Glomerular visceral epithelial cell (primary cell): ENCODE measurements around the gene CLASP2.
"Not testable (repeated sequence)": the region's sequence is repeated elsewhere in the genome, so short reads cannot be mapped to it uniquely, and the experiment has no call there.

Experiments
- DNase-seq: peaks from one replicate; pipeline ENCODE4 v3.0.0-alpha.2; 2016; ENCODE audit errors: extremely low spot score

The CLASP2 gene

DNA sequence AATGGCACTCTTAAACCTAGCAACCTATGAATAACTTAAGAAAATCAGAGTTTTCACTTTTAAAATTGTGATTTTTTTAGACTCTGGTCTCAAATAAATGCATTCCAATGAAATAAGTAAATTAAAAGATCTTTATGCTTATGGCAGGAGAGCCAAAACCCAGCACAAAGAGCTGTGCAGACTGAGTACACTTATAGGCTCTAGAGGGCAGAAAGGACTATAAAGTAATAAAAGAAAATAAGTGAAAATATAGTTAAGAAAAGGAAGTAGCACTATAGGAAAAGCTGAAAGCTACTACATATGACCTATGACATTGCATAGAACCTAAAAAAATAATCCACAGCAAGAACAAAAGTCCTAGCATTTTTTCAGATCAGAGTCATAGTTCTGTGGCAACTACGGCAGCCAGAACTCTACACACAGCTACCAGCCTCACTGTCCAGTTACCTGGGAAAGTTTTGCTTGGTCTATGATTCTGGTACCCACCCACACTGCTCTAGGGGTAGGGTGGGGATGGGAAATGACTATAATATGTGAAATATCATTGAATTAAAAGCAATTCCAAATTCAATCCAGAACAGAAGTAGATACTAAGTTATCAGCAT lies 30.5 kb downstream of the CLASP2 start:
- peak; percentile 12 for DNase-seq

- no peak for DNase-seq
Measured at GRCh38 chr3:33682770-33683169, 35.3 kb downstream of the CLASP2 start.

DNA sequence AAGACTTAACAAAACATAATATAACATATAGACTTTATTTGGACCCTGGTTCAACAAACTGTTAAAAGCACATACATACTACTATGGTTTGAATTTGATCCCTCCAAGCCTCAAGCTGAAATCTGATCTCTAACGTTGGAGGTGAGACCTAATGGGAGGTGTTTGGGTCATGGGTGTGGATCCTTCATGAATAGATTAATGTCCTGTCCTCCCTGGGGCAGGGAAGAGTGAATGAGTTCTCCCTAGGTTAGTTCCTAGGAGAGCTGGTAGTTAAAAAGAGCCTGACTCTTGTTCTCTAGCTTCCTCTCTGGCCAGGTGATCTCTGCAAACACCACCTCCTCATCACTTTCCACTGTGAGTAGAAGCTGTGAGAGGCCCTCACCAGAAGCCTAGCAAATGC lies 36.4 kb downstream of the CLASP2 start:
- no peak for DNase-seq

DNA sequence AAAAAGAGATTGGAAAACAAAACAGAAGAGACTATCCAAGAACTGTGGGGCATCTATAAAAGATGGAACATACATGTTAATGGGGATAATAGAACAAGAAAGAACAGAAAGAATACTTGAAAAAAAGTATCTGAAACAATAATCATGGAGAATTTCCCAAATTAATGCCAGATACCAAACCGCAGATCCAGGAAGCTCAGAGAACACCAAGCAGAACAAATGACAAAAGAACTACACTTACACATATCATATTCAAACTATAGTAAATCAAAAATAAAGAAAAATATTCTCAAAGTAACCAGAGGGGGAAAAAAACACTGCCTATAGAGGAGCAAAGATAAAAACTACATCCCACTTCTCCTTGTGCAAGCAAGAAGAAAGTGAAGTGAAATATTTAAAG lies 40.0 kb downstream of the CLASP2 start:
- no peak for DNase-seq

DNA sequence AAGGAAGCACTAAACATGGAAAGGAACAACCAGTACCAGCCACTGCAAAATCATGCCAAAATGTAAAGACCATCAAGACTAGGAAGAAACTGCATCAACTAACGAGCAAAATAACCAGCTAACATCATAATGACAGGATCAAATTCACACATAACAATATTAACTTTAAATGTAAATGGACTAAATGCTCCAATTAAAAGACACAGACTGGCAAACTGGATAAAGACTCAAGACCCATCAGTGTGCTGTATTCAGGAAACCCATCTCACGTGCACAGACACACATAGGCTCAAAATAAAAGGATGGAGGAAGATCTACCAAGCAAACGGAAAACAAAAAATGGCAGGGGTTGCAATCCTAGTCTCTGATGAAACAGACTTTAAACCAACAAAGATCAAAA lies 44.6 kb downstream of the CLASP2 start:
- not testable (repeated sequence) for DNase-seq

GRCh38 chr3:33668618-33669017 lies 49.4 kb downstream of the CLASP2 start:
- no peak for DNase-seq

GRCh38 chr3:33665294-33665693 lies 52.8 kb downstream of the CLASP2 start:
- no peak for DNase-seq

DNA sequence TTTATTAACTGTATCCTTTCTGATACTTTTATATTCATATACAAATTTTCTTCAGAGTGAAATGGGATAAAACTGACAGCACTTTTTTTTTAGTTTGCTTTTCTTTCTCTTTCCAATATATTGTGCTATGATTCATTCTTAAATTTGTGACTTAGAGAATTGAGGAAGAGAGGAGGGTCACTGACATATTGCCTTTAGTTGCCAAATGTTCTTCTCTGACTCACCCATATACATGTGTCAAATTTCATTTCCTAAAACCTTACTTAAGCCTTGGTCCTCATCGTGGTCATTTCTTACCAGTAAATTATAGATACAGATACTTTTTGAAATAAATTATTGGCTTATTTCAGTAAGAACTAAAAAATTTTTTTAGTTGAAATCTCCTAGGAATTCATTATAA lies 53.9 kb downstream of the CLASP2 start:
- peak; percentile 4 for DNase-seq

GRCh38 chr3:33663042-33663441 lies 55.0 kb downstream of the CLASP2 start:
- no peak for DNase-seq

DNA sequence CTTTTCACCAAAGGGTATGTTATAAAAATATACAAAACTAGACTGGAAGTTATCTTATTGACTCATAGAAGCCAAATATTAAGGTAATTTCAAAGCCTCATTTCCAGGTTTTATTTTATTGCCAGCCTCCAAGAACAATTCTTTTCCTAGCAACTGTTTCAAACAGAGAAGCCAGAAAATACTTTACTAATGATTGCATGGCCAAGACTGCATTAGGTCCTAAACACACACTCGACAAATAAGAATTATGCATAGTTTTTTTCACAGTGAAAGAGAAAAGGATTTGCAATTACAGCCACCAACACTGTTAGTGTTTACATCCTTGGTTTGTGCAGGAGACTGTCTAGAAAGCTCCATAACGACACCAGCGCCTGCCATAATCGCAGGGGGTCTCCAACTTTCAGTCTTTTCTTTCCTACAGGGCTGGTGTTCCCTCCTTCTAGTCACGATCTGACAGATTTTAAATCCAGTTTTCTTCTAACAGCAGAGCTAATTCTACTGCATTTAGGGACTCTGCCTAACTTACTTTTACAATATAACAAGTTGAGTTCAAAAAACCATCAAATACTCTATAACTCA lies 58.1 kb downstream of the CLASP2 start:
- no peak for DNase-seq

GRCh38 chr3:33658991-33659848 lies 58.8 kb downstream of the CLASP2 start:
- DNase-seq = peak; percentile 60

DNA sequence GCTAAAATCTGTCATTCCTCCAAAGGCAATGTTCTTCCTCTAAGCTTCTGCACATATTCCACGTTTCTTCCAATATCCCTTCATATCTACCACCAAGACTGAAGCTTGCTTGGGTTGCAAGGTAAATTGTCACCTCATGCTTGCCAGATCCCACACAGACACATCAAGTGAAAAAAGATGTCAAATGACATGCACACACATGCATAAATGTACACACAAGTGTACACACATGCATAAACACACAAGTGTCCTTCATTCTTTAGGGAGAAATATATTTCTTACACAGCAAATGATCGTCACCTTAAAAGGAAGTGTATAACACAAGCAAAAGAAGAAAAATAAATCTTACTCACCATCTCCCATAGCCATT lies 59.4 kb downstream of the CLASP2 start:
- DNase-seq = no peak

- no peak for DNase-seq
Measured at GRCh38 chr3:33658039-33658438, 60.0 kb downstream of the CLASP2 start.

DNA sequence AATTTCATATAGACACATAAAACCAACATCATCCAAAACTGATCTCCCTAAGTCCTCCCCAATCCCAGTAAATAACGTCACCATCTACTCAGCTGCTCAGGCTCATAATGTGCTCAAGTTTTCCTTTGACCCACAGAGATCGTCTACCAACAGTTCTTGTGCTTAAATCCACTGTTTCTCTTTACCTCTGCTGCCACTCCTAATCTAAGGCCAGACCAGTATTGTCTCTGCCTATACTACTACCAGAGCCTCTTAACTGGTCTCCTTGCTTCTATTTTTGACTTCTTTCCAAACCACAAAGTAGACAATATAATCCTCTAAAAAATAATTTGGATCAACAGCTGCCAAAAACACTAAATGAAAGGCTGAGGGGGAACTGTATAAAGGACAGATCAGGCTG lies 65.3 kb downstream of the CLASP2 start:
- no peak for DNase-seq

GRCh38 chr3:33651101-33651500 lies 67.0 kb downstream of the CLASP2 start:
- DNase-seq = not testable (repeated sequence)

- DNase-seq = no peak
Measured at GRCh38 chr3:33650495-33650894, 67.6 kb downstream of the CLASP2 start.

DNA sequence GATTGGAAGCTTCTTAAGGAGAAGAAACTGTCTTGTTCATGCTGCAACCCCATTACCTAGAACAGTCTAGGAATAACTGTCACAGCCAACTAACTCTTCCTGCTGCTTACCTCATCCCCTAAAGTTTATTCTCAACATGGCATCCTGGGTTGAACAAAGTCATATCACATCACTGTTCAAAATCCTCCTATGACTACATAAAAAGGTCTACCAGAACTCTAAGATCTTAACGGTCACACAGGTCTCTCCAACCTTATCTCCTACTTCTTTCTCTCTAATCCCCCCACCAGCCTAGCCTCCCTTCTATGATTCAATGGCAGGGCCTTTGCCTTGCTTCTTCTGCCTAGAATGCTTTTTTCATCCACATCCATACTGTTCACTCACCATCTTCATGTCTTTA lies 69.3 kb downstream of the CLASP2 start:
- DNase-seq = no peak

- DNase-seq = no peak
Measured at GRCh38 chr3:33646406-33646805, 71.6 kb downstream of the CLASP2 start.

DNA sequence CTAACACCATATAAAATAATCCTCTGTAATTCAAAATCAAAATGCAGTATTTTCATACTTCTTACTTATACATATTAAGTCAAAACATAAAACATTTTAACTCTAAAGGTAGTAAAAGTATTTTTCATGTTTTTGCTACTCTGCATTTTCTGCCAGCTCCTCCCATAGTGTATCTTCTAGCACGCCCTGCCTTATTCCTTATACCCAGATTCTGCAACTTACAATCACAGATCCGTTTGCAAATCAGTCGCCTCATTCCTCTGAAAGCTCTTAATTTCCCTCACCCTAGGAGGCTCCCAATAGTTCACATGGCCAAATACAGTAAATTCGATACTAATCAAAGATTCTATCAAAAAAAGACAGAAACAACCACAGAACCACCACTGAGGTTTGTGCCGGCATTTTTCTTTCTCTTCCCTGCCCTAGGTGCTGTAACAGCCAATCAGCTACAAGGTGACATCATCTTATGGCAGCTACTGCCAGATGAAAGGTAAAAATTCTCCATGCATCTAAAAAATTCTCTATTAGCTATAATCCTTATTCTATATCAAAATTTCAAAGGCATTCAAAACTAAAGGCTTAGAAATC lies 72.9 kb downstream of the CLASP2 start:
- peak; percentile 30 for DNase-seq

DNA sequence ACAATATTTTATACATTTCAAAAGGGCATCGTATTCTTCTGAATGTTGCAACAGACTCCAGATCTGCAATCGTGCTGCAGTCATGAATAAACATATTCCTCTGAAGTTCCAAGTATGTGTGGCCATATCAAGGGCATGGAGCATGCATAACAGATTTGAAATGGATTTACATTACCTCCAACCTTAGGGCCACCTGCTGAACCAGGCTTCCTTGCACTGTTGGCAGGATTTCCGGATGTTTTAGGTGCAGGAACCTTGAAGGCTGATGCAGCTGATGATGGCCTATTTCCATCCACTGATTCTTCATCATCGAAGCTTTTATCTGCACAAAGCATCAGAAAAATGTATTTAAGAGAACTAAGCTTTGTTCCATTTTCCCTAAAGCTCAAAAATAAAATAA lies 73.5 kb downstream of the CLASP2 start:
- DNase-seq = no peak

DNA sequence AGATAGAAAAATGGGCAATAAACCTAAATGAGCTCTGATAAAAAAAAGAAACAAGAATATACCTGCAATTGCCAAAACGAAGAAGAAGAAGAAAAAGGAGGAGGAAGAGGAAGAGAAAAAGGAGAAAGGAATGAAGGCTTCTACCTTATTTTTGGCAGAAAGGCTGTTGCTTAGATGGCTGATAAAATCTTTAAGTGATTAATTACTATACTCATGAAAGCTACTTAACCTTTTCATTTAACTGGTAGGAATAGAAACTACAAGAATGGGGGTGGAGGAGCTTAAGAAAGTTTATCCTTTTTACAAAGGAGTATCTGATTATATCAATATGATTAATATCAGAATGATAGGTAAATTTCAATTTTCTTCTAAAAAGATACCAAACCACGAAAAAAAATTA lies 75.2 kb downstream of the CLASP2 start:
- DNase-seq = no peak

DNA sequence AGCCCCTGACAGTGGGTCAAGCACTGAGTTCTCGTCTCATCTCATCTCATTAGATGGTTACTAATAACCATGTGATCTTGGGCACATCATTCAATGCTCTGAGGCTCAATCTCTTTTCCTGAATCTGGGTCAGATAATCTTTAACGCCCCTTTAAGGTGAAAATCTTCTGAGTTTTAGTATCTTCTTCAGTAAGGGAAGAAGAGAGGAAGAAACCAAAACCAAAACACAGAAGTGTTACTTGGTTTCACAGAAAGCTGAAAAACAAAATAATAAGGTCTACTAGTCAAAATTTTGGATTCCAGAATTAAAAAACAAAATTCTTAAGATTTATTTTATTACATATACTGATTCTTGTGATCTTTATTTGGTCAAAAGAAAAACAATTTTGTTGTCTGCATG lies 78.2 kb downstream of the CLASP2 start:
- no peak for DNase-seq

DNA sequence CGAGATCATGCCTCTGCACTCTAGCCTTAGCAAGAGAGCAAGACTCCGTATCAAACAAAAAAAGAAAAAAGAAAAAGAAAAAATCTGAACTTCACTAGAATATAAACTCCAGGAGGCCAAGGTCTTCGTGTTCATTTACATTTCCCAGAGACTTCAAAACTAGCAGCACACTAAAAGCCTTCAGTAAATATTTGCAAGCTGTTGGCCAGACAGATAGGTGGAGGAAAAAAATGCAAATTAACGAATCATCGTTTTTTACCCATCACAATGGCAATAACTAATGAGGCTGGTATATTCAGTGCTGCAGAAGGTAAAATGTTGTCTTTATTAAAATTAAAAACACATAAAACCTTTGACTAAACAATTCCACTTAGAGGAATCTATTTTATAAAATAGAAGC lies 80.6 kb downstream of the CLASP2 start:
- no peak for DNase-seq
